HG03558 (cell line): ENCODE results near the gene TTC3.
"Not testable (repeated sequence)": the region's sequence is repeated elsewhere in the genome, so short reads cannot be mapped to it uniquely, and the experiment has no call there.

Experiments
- ATAC-seq: cut with Tn5 transposase; IDR thresholded peaks from one replicate; pipeline ENCODE4 v1.9.1; 2021; ENCODE audit warnings: moderate number of reproducible peaks; ENCODE audit not compliant: unreplicated experiment; ENCODE audit errors: extremely low read depth

Gene TTC3

GRCh38 chr21:37072988-37073416, at the start of gene TTC3, which contains the start of gene PIGP:
Gene TTC3, plus strand, starts transcription at chr21:37073254. Its CDS starts 14,004 bp downstream, at chr21:37087258.
Gene PIGP, minus strand, starts transcription at chr21:37073071. Its CDS starts 556 bp downstream, at chr21:37072515.
- ATAC-seq, result peak; percentile 44

DNA sequence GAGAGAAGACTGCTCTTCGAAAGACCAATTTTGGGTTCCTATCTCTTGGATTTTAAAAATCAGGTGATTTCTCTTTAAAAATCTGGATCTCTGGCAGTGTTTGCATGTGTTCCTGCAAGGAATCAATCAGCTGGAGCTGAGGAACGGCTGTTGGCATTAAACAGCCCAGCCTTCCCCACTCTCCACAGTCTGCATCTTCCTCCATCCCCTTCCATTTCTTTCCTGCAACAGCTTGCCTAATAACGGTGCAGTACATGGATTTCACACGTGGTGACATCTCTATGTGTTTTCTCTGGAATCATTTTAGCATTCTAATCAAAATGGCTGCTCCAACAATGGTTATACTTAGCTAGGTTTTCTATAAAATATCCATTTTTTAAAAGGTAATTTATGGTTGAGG, 46.6 kb upstream of the TTC3 start:
- ATAC-seq, result no peak

DNA sequence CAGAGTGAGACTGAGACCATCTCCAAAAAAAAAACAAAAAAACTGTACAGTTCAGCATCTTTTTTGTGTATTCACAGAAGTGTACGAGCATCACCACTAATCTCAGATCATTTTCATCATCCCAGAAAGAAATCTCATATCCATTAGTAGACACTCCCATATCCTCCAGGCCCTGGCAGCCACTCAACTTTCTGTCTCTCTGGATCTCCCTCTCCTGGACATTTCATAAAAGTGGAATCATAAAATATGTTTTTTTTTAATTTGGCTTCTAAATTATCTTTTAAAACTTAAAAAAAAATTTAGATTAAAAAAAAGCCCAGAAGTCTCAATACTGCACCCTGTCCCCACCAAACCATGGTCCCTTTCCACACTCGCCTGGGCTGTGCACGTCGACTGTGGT, 44.5 kb upstream of the TTC3 start:
- no peak for ATAC-seq

DNA sequence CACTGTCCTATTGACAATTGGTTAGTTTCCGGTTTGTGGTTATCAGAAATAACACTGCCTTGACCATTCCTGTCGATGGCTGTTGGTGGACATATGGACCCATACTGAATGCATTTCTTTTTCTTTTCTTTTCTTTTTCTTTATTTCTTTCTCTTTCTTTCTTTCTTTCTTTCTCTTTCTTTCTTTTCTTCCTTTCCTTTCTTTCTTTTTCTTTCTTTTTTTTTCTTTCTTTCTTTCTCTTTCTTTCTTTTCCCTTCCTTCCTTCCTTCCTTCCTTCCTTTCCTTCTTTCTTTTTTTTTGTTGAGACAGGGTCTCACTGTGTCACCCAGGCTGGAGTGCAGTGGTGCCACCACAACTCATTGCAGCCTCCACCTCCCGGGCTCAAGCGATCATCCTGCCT, 42.2 kb upstream of the TTC3 start:
- no peak for ATAC-seq

GRCh38 chr21:37032293-37032692, 40.8 kb upstream of the TTC3 start:
- no peak for ATAC-seq

DNA sequence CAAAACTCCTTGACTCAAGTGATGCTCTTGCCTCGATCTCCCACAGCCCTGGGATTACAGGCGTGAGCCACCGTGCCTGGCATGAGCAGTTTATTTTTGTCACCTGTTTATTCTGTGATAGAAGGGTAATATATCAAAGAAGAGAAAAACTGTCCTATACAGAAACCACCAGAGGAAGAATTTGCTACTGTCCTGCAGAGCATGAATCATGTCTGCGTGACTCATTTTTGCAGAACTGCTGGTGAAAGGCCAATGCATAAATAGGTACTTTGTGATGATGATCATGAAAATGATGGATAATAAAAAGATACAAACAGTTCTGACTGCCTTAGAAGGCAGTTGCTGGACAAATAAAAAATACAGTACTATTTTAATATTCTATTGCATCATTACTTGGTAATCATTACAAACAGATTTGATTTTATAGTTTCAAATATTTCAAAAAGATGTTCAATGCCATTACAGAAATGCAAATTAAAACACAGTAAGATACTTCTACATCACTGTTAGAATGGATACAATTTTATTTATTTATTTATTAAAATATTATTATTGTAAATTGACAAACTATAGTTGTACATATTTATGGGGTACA, 40.1 kb upstream of the TTC3 start:
- no peak for ATAC-seq

DNA sequence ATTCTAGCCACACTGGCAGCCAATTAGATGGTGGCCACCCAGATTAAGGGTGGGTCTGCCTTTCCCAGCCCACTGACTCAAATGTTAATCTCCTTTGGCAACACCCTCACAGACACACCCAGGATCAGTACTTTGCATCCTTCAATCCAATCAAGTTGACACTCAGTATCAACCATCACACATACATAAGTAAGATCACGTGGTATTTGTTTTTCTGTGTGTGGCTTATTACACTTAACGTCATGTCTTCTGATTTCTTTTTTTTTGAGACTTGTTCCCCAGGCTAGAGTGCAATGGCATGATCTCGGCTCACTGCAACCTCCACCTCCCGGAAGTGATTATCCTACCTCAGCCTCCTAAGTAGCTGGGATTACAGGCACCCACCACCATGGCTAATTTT, 38.7 kb upstream of the TTC3 start:
- ATAC-seq, result not testable (repeated sequence)

DNA sequence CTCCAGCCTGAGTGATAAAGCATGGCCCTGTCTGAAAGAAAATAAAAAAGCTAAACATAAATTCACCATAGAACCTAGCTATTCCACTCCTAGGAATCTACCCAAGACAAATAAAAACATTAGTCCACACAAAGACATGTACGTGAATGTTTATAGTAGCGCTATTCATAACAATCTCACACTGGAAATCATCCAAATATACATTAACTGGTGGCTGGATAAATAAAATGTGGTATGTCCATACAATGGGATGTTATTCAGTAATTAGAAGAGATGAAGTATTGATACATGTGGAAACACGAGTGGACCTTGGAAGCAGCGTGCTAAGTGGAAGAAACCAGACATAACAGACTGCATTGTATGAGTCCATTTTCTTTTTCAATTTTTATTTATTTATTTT, 36.9 kb upstream of the TTC3 start:
- ATAC-seq, result no peak

GRCh38 chr21:37039411-37040075, 33.5 kb upstream of the TTC3 start:
- ATAC-seq, result no peak

DNA sequence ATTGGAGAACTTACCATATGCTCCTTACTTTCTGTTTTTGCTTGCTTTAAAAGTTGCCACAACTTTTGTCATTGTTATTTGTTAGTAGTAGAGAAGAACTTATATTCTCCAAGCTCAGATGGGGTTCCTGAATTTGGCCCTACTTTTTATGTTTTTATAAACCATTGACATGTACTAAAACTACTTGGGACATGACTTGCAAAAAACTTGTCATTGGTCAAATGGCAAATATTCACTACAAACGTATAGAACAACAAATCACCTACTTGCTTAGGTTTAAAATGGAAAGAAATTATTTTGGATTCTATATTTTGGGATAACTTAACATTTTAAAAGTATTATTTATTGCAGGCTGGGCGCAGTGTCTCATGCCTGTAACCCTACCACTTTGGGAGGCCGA, 32.8 kb upstream of the TTC3 start:
- ATAC-seq, result no peak

DNA sequence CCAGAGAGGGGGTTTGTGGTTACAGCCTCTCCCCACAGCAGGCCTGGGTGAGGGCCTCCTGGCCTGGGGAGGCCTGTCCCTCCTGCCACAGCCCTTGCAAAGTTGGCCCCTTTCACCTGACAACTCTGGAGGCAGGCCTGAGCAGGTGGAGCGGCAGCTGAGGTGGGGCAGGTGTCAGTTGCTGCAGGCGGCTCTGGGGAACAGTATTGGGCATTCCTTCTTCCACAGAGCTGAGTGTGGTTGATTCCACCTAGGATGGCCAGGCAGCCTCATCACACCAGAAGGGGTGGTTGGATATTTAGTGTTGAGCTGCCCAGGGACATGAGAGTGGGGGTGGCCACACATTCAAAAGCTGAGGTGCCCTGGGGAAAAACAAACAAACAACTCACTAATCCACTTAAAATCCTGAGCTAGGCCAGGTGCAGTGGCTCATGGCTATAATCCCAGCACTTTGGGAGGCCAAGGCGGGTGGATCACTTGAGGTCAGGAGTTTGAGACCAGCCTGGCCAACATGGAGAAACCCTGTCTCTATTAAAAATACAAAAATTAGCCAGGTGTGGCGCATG, 31.3 kb upstream of the TTC3 start:
- ATAC-seq, result no peak

DNA sequence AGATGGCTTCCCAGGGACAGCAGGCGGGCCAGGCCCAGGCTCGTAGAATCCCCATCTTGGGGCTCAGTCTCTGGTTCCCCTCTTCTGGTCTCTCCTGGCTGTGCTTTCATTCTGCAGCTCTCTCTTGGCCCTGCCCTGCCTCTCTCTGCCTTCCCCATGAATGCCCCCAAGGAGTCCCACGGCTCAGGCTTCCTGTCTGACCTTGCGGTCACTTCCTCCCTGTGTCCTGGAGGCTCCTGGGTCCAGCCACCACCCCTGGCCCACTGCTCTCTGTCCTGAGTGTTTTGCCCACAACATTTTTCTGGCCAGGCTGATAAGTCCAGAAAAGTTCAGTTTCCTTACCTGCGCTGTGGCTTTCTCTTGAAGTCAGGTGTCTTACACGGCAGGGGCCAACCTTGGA, 29.2 kb upstream of the TTC3 start:
- ATAC-seq, result no peak

DNA sequence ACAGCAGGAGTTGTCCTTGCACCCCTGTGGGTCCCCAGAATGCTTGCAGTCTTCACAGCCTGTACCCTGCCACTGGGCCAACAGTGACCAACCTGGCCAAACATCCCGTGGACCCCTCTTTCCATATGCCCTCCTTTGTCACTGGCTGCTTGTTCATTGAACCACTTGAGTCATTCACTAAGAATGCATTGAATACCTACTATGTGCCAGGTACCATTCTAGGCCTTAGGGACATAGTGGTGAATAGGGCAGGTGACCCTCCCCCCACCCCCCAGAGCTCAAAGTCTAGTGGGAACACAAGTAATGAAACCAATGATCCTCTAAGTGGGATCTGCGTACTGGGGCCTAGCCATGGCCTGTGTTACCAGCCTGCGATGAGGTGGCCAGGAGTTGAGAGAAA, 28.4 kb upstream of the TTC3 start:
- ATAC-seq, result no peak

DNA sequence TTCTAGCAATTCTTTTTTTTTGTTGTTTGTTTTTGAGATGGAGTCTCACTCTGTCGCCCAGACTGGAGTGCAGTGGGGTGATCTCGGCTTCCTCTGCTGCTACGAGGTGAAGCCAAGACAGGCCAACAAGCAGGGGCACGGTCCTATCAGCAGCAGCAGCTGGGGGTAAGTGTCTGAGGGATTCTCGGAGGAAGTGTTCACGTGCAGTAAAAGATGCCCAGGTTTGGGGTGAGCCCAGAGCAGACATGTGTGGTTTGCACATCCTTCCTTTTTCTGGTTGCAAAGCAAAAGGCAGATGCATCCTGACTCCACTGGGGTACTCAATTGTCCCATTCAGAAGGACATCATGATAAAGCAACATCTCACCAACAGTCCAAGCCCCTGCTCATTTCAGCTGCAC, 27.9 kb upstream of the TTC3 start:
- ATAC-seq, result no peak

- no peak for ATAC-seq
Measured at GRCh38 chr21:37045556-37045955, 27.5 kb upstream of the TTC3 start.

DNA sequence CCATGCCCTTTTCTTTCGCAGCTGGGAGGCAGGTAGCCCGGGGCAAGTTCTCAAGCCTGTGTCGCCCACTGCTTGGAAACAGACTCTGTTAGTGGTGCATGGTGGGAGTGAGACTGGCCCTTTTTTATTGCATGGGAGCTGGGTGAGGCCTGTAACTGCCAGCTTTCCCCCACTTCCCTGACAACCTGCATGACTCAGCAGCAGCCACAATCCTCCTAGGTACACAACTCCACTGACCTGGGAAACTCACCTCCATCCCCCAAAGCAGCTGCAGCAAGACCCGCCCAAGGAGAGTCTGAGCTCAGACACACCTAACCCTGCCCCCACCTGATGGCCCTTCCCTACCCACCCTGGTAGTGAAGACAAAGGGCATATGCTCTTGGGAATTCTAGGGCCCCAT, 26.0 kb upstream of the TTC3 start:
- no peak for ATAC-seq

DNA sequence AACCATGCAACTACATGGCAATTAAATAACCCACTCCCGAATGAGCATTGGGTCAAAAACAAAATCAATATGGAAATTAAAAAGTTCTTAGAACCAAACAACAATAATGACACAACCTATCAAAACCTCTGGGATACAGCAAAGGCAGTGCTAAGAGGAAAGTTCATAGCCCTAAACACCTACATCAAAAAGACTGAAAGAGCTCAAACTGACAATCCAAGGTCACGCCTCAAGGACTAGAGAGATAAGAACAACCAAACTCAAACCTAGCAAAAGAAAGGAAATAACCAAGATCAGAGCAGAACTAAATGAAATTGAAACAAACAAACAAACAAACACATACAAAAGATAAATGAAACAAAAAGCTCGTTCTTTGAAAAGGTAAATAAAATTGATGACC, 23.3 kb upstream of the TTC3 start:
- not testable (repeated sequence) for ATAC-seq

- ATAC-seq, result no peak
Measured at GRCh38 chr21:37055271-37055855, 17.7 kb upstream of the TTC3 start.

- no peak for ATAC-seq
Measured at GRCh38 chr21:37057614-37058013, 15.4 kb upstream of the TTC3 start.

DNA sequence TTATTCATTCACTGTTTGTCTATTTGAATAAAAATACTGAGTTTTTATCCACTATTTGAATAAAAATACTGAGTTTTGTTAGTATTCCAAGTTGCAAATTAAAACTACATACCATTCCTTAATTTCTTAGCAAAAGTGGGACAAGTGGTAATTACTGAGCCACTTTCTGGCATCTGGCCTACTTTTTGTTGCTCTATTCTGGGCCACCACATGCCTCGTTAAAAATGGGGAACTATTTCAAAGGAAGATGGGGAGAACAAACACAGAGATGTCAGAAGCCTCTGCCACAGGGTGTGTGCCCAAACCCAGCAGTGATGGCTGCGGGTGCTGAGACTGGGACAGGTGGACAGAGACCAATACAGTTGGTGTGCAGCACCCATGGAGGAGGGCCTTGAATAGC, 14.8 kb upstream of the TTC3 start:
- no peak for ATAC-seq

DNA sequence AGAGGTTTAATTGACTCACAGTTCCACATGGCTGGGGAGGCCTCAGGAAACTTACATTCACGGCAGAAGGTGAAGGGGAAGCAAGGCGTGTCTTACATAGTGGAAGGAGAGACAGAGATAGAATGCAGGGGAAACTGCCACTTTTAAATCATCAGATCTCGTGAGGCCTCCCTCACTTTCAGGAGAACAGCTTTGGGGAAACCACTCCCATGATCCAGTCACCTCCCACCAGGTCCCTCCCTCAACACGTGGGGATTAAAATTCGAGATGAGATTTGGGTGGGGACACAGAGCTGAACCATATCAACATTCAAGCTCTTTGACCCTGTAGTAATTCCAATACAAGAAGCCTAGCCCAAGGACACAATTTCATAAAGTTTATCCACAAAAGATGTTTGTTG, 13.9 kb upstream of the TTC3 start:
- ATAC-seq, result no peak
